ENCODE measurements around the gene IRS1. TPM values are rescaled to one million over a fixed set of nuclear protein-coding genes. Genes with fewer than 3 reads are reported as not detected.

IRS1 gene, protein sequence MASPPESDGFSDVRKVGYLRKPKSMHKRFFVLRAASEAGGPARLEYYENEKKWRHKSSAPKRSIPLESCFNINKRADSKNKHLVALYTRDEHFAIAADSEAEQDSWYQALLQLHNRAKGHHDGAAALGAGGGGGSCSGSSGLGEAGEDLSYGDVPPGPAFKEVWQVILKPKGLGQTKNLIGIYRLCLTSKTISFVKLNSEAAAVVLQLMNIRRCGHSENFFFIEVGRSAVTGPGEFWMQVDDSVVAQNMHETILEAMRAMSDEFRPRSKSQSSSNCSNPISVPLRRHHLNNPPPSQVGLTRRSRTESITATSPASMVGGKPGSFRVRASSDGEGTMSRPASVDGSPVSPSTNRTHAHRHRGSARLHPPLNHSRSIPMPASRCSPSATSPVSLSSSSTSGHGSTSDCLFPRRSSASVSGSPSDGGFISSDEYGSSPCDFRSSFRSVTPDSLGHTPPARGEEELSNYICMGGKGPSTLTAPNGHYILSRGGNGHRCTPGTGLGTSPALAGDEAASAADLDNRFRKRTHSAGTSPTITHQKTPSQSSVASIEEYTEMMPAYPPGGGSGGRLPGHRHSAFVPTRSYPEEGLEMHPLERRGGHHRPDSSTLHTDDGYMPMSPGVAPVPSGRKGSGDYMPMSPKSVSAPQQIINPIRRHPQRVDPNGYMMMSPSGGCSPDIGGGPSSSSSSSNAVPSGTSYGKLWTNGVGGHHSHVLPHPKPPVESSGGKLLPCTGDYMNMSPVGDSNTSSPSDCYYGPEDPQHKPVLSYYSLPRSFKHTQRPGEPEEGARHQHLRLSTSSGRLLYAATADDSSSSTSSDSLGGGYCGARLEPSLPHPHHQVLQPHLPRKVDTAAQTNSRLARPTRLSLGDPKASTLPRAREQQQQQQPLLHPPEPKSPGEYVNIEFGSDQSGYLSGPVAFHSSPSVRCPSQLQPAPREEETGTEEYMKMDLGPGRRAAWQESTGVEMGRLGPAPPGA (N-terminal part only)
- total RNA-seq, result 21.9 TPM

DNA sequence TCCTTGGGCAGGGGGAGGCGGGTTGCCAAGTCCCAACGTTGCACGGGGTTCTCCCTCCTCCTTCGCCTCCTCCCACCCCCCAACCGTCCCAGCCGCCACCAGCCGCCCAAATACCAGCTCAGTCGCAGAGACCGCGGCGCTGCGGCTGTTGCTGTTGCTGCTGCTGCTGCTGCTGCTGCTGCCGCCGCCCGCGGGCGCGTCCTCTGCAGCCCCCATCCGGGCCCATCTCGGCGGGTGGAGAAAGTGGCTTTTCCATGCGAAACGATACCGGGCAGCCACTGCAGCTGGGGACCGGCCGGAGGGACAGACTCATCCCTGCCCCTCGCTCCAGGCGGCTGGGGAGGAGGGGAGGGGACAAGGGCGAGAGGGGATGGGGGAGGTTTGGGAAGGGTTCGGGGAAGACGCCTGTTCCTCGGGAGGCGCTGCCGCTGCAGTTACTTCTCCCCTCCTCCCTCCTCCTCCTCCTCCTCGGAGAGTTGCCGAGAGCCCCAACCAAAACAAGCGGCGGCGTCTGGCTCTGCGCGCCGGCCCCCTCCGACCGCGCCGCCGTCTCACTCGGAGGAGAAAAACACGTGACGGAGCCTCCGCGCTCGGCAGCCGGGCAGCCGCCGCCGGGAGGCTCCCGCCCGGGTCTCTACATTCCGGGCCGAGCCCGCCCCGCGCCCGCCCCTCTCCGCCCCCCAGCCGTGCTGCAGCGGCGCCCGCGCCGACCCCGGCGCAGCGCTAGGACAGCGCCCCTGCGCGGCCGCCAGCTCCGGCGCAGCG lies at the start of gene IRS1:
IRS1 (minus strand) TSS at position 610 of the 765 bp plus-strand sequence. CDS start 1,082 bp downstream, outside the sequence.

DNA sequence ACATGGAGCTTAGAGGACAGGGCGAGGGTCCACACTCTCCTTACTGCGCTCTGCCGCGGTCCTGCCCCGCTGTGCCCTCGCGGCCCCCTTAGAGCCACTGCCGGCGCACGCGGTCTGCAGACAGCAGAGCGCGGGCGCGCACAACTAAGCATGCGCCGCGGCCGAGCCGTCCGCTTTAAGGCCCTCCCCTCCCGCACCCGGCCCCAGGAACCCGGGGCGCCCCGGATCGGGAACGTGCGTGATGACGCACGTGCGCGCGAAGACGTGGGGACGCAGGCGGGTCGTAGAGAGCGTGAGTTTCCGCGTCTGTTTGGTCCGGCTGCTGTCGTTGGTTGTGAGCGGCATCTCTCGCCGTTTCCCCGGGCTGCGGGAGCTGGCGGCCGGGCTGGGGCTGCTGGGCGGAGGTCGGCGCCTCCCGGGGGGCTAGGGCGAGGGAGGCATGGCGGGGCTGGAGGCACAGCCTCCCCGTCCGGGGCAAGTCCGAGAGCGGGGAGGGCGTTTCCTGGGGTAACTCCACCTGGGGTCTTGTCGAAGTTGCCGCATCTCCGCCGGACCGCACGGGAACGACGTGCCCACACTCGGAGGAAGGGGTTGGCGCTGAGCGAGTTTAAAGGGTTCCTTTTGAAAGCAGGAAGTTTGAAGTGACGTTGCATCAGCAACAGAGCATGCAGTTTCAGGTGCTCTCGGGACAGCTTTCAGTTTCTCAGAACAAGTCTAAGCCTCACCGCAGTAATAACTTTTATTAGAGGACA lies 36.4 kb upstream of the IRS1 start, which contains the start of gene RHBDD1:
RHBDD1 (plus strand) TSS at position 259 of the 752 bp plus-strand sequence. CDS start 28,640 bp downstream, outside the sequence.

Other genes starting within 250 kb of the IRS1 start
- 20.7 TPM for gene RHBDD1, start 36.2 kb upstream of the IRS1 start, total RNA-seq

Data from parietal lobe (tissue), 1 donor.